ENCODE results near the gene NOL4L. TPM values are rescaled to one million over a fixed set of nuclear protein-coding genes. Genes with fewer than 3 reads are reported as not detected.
A peak's percentile ranks its signal among the peaks of the same experiment; 100 is the strongest.

Gene NOL4L
- total and polyA plus RNA-seq, 2 experiments from 2014 or later: 38.8 to 39.2 TPM

GRCh38 chr20:32463642-32464400 lies 121.3 kb downstream of the NOL4L start:
- Histone ChIP-seq H3K79me2 (replicated peaks; ENCODE audit: insufficient read depth) (peaks cover 39% of the 10 kb centered on the region), H3K27me3 (ENCODE audit: insufficient read depth) (no peaks in the 10 kb centered on the region), H3K27ac (ENCODE audit: low read depth) (peak overlapping the region; percentile 65; the same call in 1 of the 2 replicates), H3K4me1 (ENCODE audit: insufficient read depth) (peaks cover 30% of the 10 kb centered on the region), H3F3A (replicated peaks; ENCODE audit: low read depth) (peaks cover under 1% of the 10 kb centered on the region; the same call in 1 of the 2 replicates), H3K36me3 (ENCODE audit: insufficient read depth) (no peaks in the 10 kb centered on the region; the same call in 1 of the 2 replicates), H4K20me1 (replicated peaks; ENCODE audit: insufficient read depth) (peaks cover 35% of the 10 kb centered on the region), H3K4me2 (no peak overlapping the region; the same call in 1 of the 2 replicates), H3K9me2 (ENCODE audit: insufficient read depth) (no peaks in the 10 kb centered on the region), H3K4me3 (no peak overlapping the region), H2AFZ (no peak overlapping the region)
- ATAC-seq (peak; percentile 37), DNase-seq (ENCODE audit: low spot score) (peak; percentile 53)
- Mint-ChIP-seq H3K36me3 (ENCODE audit: low read depth) (0 out of 3 replicates have a peak, but pooled peaks cover 3% of the 10 kb centered on the region), H3K27me3 (ENCODE audit: insufficient read depth, low read depth, poor library complexity) (peaks cover 12% of the 10 kb centered on the region), H3K4me3 (no peak overlapping the region), H3K27ac (no peak overlapping the region), H3K4me1 (peaks cover 18% of the 10 kb centered on the region), H3K9me3 (no peaks in the 10 kb centered on the region)
- TF ChIP-seq ZNF114 (CRISPR knock-in tag; IDR thresholded peaks at IDR 0.05): no peak
- TF ChIP-seq POLR2AphosphoS5 (IDR thresholded peaks at IDR 0.05; ENCODE audit: low read depth): no peak

- Histone ChIP-seq H3K4me3 (no peak overlapping the region), H3K9me2 (ENCODE audit: insufficient read depth) (no peaks in the 10 kb centered on the region), H4K20me1 (replicated peaks; ENCODE audit: insufficient read depth) (peaks cover 34% of the 10 kb centered on the region), H3K4me2 (no peak overlapping the region), H3F3A (replicated peaks; ENCODE audit: low read depth) (peaks cover 5% of the 10 kb centered on the region; the same call in 1 of the 2 replicates), H3K79me2 (replicated peaks; ENCODE audit: insufficient read depth) (peaks cover 31% of the 10 kb centered on the region), H3K27ac (ENCODE audit: low read depth) (no peak overlapping the region), H3K36me3 (ENCODE audit: insufficient read depth) (no peaks in the 10 kb centered on the region; the same call in 1 of the 2 replicates), H2AFZ (no peak overlapping the region), H3K4me1 (ENCODE audit: insufficient read depth) (peaks cover 33% of the 10 kb centered on the region), H3K27me3 (ENCODE audit: insufficient read depth) (no peaks in the 10 kb centered on the region)
- Mint-ChIP-seq H3K36me3 (ENCODE audit: low read depth) (0 out of 3 replicates have a peak, but pooled peaks cover 3% of the 10 kb centered on the region), H3K9me3 (no peaks in the 10 kb centered on the region), H3K27me3 (ENCODE audit: insufficient read depth, low read depth, poor library complexity) (peaks cover 12% of the 10 kb centered on the region), H3K4me3 (no peak overlapping the region), H3K4me1 (peaks cover 25% of the 10 kb centered on the region), H3K27ac (no peak overlapping the region)
- no peak for DNase-seq (ENCODE audit: low spot score)
- no peak for ATAC-seq
- TF ChIP-seq REST (IDR thresholded peaks at IDR 0.05; ENCODE audit: unreplicated experiment): no peak
- no peak for TF ChIP-seq ZNF331 (CRISPR knock-in tag; IDR thresholded peaks at IDR 0.05; ENCODE audit: low read depth)
- TF ChIP-seq CREB1 (CRISPR knock-in tag; IDR thresholded peaks at IDR 0.05; ENCODE audit: low read depth): no peak
- no peak for TF ChIP-seq CTCF (conservative IDR thresholded peaks at IDR 0.05; ENCODE audit: low read depth in 2 of 2)
- no peak for TF ChIP-seq POLR2AphosphoS5 (IDR thresholded peaks at IDR 0.05; ENCODE audit: low read depth)
- no peak for TF ChIP-seq EZH2 (IDR thresholded peaks at IDR 0.05; ENCODE audit: low read depth, unreplicated experiment)
Observed at GRCh38 chr20:32462900-32463641, 122.1 kb downstream of the NOL4L start.

Measured in GM23338 (cell line).